Glutamatergic neuron (in vitro differentiated cells): ENCODE results near the gene C2orf76. TPM values are rescaled to one million over a fixed set of nuclear protein-coding genes. Genes with fewer than 3 reads are reported as not detected.
"Not testable (repeated sequence)": the region's sequence is repeated elsewhere in the genome, so short reads cannot be mapped to it uniquely, and the experiment has no call there.

Source experiments
- DNase-seq: peaks from one replicate; pipeline ENCODE4 v3.0.0; 2022
- H3K27ac Mint-ChIP-seq: one replicate; pipeline ENCODE4 v1.8.0; 2020; ENCODE audit warnings: mild to moderate bottlenecking, mixed read lengths, inconsistent platforms; ENCODE audit not compliant: unreplicated experiment
- H3K27me3 Mint-ChIP-seq: one replicate; pipeline ENCODE4 v1.8.0; 2020; ENCODE audit warnings: mild to moderate bottlenecking, moderate library complexity, mixed read lengths, inconsistent platforms; ENCODE audit not compliant: unreplicated experiment
- H3K36me3 Mint-ChIP-seq: one replicate; pipeline ENCODE4 v1.8.0; 2020; ENCODE audit warnings: mild to moderate bottlenecking, mixed read lengths, inconsistent platforms; ENCODE audit not compliant: unreplicated experiment
- H3K4me1 Mint-ChIP-seq: one replicate; pipeline ENCODE4 v1.8.0; 2020; ENCODE audit warnings: mild to moderate bottlenecking, low read depth, mixed read lengths, inconsistent platforms; ENCODE audit not compliant: unreplicated experiment
- H3K4me3 Mint-ChIP-seq: one replicate; pipeline ENCODE4 v1.8.0; 2020; ENCODE audit warnings: mild to moderate bottlenecking, mixed read lengths, inconsistent platforms; ENCODE audit not compliant: unreplicated experiment
- H3K9me3 Mint-ChIP-seq: one replicate; pipeline ENCODE4 v1.8.0; 2020; ENCODE audit warnings: mild to moderate bottlenecking, moderate library complexity, mixed read lengths, inconsistent platforms; ENCODE audit not compliant: unreplicated experiment
- total RNA-seq: library from RNA; stranded (reverse); fragmentation: NEBNext Ultra II Directional; extraction: Animal tissue kit (Norgen Biotek cat#: 25700); gene quantifications from one replicate; pipeline ENCODE4 v1.2.1, GENCODE V29; 2021; ENCODE audit not compliant: unreplicated experiment
- TF ChIP-seq, protein P1 (sequence below): fragments of 200-600 bp; sonication (generic); IDR thresholded peaks from one replicate; pipeline ENCODE4 v1.5.0; 2021; ENCODE audit not compliant: partially characterized antibody, unreplicated experiment

Gene C2orf76
- total RNA-seq, 1 donor from 2014 or later = 10.4 TPM

DNA sequence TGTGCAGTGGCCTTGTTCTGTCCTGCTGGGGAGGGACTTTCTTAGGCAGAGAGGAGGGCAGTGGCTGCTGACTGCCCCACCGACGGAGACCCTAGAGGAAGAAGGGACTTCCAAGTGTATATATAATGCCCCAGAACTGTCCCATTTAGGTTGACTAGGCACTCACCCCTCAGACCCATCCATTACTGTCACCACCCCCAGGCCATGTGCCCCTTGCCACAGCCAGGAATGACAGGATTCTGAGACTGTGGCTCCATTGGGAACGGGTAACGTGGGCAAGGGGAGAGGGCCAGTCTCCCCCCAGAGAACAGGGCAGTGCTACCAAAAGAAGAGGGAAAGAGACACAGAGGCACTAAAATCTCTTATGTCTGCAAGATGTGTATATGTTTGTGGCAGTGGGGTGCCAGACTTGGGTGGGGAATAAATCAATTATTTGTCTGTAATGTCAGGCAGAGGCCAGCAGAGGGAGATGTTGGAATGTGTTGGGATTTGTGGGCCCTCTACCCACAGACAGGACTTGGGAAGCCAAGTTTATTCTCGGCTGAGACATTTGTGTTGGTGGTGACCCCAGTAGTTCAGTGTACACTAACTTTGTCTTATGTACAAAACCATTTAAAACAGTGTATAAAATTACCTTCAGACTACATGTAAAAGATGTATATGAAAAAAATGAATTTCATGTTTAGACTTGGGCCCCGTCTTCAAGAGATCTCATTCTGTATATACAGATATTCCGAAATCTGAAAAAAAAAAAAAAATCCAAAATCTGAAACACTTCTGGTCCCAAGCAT is 41.0 kb upstream of the C2orf76 start:
- Mint-ChIP-seq H3K27me3 (no peaks in the 10 kb centered on the region), H3K36me3 (no peaks in the 10 kb centered on the region), H3K27ac (no peak overlapping the region), H3K4me3 (no peak overlapping the region), H3K4me1 (peaks cover 4% of the 10 kb centered on the region), H3K9me3 (no peaks in the 10 kb centered on the region)
- peak; percentile 28 for DNase-seq
- TF ChIP-seq, protein P1, sequence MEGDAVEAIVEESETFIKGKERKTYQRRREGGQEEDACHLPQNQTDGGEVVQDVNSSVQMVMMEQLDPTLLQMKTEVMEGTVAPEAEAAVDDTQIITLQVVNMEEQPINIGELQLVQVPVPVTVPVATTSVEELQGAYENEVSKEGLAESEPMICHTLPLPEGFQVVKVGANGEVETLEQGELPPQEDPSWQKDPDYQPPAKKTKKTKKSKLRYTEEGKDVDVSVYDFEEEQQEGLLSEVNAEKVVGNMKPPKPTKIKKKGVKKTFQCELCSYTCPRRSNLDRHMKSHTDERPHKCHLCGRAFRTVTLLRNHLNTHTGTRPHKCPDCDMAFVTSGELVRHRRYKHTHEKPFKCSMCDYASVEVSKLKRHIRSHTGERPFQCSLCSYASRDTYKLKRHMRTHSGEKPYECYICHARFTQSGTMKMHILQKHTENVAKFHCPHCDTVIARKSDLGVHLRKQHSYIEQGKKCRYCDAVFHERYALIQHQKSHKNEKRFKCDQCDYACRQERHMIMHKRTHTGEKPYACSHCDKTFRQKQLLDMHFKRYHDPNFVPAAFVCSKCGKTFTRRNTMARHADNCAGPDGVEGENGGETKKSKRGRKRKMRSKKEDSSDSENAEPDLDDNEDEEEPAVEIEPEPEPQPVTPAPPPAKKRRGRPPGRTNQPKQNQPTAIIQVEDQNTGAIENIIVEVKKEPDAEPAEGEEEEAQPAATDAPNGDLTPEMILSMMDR = peak; percentile 85

DNA sequence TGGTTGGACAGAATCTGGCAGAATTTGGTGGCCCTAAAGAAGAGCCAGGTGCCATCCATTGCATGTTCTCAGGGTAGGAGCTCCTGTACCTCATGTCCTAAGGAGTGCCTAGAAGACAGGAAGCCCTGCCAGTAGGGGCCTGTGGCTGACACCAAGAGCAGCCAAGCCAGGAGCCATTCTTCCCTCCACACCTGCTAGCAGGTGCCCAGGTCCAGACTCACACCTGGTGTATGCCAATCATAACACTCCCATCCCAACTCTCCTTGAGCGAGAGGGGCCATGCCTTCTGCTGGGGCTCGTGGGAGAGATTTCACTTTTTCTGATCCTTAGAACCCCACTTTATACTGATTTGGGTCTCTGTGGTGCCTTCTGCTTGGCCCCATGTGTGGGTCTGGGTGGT is 38.5 kb upstream of the C2orf76 start:
- H3K4me3 Mint-ChIP-seq = no peak overlapping the region
- H3K27ac Mint-ChIP-seq = no peak overlapping the region
- DNase-seq = no peak
- H3K36me3 Mint-ChIP-seq = no peaks in the 10 kb centered on the region
- peaks cover 4% of the 10 kb centered on the region for H3K4me1 Mint-ChIP-seq
- H3K9me3 Mint-ChIP-seq = no peaks in the 10 kb centered on the region
- no peaks in the 10 kb centered on the region for H3K27me3 Mint-ChIP-seq
- TF ChIP-seq, protein P1 = no peak

DNA sequence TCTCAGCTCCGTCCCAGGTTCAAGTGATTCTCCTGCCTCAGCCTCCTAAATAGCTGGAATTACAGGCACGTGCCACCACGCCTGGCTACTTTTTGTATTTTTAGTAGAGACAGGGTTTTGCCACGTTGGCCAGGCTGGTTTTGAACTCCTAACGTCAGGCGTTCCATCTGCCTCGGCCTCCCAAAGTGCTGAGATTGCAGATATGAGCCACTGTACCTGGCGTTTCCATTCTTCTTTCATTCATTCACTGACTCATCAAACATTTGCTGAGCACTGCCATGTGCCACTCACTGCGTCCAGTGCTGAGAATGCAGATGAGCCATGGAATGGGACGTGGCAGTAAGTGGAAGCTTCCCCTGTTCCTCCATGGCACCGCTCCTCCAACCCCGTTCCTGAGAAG is 37.0 kb upstream of the C2orf76 start:
- H3K4me1 Mint-ChIP-seq, H3K27ac Mint-ChIP-seq, H3K9me3 Mint-ChIP-seq, H3K27me3 Mint-ChIP-seq, H3K36me3 Mint-ChIP-seq, DNase-seq, H3K4me3 Mint-ChIP-seq: not testable (repeated sequence)

DNA sequence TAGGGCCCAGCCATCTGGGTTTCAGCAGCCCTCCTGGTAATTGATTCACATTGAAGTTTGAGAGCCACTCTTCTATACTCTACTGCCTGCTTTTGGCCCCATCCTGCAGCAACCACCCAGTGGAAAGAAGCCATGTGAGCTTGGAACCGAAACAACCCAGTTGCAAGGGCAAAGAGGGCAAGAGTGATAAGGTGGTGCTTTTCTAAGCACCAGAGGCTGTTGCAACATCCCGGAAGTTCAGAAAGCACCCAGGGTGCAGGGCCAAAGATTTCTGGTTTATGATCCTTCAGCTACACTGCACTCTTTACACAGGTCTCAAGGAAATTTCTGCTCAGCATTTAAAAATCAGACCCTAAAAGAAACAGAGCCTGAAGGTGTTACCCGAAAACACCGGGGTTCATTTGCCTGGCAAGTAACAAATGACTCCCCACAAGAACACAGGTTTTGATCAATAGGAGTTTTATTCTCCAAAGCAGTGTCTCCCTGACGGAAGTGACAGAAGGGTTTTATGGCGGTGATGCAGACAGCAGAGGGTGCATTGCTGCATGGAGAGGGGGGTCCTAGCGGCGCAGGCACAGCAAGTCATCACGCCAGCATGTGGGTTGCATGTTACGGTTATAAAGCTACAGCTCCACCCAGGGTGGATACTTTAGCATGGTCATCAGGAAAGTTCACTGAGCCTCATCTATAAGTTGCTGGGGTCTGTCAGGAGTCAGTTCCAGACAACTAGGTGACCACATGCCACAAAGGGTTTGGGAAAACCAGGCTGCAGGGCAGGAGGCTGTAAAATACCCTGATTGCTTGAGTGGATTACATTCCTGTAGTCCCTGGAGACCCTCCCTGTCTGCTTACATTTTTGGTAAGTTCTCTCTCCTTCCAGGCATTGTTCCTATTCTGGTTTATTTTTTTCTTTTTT is 36.3 kb upstream of the C2orf76 start:
- DNase-seq = no peak
- Mint-ChIP-seq H3K36me3 (no peaks in the 10 kb centered on the region), H3K4me3 (no peak overlapping the region), H3K27me3 (no peaks in the 10 kb centered on the region), H3K27ac (no peak overlapping the region), H3K9me3 (no peaks in the 10 kb centered on the region), H3K4me1 (peaks cover 2% of the 10 kb centered on the region)
- TF ChIP-seq, protein P1 = no peak

DNA sequence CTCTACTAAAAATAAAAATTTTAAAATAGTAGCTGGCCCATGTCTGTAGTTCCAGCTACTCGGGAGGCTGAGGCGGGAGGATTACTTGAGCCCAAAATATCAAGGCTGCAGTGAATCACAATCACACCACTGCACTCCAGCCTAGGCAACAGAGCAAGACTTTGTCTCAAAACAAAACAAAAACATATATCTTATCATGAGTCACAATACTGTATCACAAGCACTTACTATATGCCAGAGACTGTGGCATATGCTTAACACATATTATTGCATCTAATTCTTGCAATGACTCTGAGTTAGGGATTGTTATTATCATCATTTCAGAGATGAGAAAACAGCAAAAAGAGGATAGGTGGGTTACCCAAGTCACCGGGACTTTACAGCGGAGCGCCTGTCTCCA is 35.5 kb upstream of the C2orf76 start:
- no peak for DNase-seq
- TF ChIP-seq, protein P1 = no peak
- Mint-ChIP-seq H3K27ac (no peak overlapping the region), H3K36me3 (no peaks in the 10 kb centered on the region), H3K9me3 (no peaks in the 10 kb centered on the region), H3K4me1 (no peaks in the 10 kb centered on the region), H3K4me3 (no peak overlapping the region), H3K27me3 (no peaks in the 10 kb centered on the region)
